ENCODE measurements around the gene MGAM2. TPM values are rescaled to one million over a fixed set of nuclear protein-coding genes. Genes with fewer than 3 reads are reported as not detected.

Gene MGAM2
- total RNA-seq, 6 experiments from 2014 or later: not detected

DNA sequence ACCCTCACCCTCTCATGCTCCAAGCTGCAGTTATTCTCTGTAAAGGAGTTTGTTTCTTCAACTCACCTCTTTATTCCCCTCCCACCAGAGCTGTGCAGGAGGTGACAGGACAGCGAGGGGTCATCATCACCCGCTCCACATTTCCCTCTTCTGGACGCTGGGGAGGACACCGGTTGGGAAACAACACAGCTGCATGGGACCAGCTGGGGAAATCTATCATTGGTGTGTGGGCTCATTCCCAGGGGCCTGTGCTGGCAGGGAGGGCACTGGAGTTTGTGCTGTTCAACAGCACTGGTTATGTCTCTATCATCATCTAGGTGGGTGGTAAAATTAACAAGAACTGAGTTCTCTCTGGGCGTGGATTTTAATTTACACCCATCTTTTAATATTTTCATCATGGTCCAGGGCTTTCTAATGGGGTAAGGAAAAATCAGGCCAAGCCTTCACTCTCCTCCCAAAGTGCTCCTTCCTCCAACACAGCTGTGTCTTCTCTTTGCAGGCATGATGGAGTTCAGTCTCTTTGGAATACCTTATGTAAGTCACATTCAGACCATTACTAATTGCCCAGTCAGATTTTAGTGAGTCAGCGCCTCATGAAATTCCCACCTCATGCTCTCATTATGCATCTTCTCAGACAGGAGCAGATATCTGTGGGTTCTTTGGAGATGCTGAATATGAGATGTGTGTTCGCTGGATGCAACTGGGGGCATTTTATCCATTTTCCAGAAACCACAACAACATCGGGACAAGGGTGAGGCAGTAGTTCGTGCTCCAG, 84.7 kb downstream of the MGAM2 start:
- Mint-ChIP-seq H3K27ac (no peak overlapping the region), H3K36me3 (ENCODE audit: low read depth) (no peaks in the 10 kb centered on the region), H3K9me3 (peaks cover 53% of the 10 kb centered on the region), H3K4me1 (ENCODE audit: low read depth) (no peaks in the 10 kb centered on the region), H3K27me3 (ENCODE audit: insufficient read depth) (no peaks in the 10 kb centered on the region), H3K4me3 (no peak overlapping the region)
- TF ChIP-seq CTCF (IDR thresholded peaks at IDR 0.05): no peak
- no peak for DNase-seq

GRCh38 chr7:142200206-142200605, 88.7 kb downstream of the MGAM2 start:
- H3K27ac Mint-ChIP-seq: no peak overlapping the region
- no peak overlapping the region for H3K4me3 Mint-ChIP-seq
- H3K4me1 Mint-ChIP-seq (ENCODE audit: low read depth): no peaks in the 10 kb centered on the region
- H3K36me3 Mint-ChIP-seq (ENCODE audit: low read depth): no peaks in the 10 kb centered on the region
- no peak for TF ChIP-seq CTCF (IDR thresholded peaks at IDR 0.05)
- no peaks in the 10 kb centered on the region for H3K27me3 Mint-ChIP-seq (ENCODE audit: insufficient read depth)
- peaks cover 34% of the 10 kb centered on the region for H3K9me3 Mint-ChIP-seq
- DNase-seq: no peak

GRCh38 chr7:142228537-142229104, 117.1 kb downstream of the MGAM2 start:
- no peaks in the 10 kb centered on the region for H3K4me1 Mint-ChIP-seq (ENCODE audit: low read depth)
- no peak overlapping the region for H3K4me3 Mint-ChIP-seq
- peaks cover 49% of the 10 kb centered on the region for H3K9me3 Mint-ChIP-seq
- no peak overlapping the region for H3K27ac Mint-ChIP-seq
- no peaks in the 10 kb centered on the region for H3K36me3 Mint-ChIP-seq (ENCODE audit: low read depth)
- no peak for DNase-seq
- H3K27me3 Mint-ChIP-seq (ENCODE audit: insufficient read depth): no peaks in the 10 kb centered on the region; the same call in 1 of the 2 replicates
- TF ChIP-seq CTCF (IDR thresholded peaks at IDR 0.05): no peak

DNA sequence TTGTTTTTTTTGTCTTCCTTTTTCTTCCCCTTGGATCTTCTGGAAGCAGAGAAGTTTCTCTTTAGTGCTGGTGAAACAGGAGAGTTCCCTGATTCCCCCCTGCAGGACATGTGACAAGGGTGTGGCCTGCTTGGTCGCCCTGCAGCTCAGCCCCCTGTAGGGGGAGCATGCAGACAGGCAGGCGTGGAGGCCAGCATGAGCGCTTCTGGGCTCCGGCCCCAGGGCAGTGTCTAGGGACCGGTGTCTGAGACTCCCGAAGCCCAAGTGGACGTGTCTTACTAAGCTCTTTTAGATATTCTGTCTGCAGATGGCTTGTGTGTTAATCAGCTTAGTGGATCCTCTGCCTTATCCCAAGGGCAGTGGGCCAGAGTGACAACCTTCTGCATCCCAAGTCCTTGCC, 120.2 kb downstream of the MGAM2 start:
- DNase-seq: no peak
- no peak overlapping the region for H3K27ac Mint-ChIP-seq
- no peak for TF ChIP-seq CTCF (IDR thresholded peaks at IDR 0.05)
- H3K4me1 Mint-ChIP-seq (ENCODE audit: low read depth): no peaks in the 10 kb centered on the region
- peaks cover 43% of the 10 kb centered on the region for H3K9me3 Mint-ChIP-seq
- no peak overlapping the region for H3K4me3 Mint-ChIP-seq
- no peaks in the 10 kb centered on the region for H3K36me3 Mint-ChIP-seq (ENCODE audit: low read depth)
- no peaks in the 10 kb centered on the region; the same call in 1 of the 2 replicates for H3K27me3 Mint-ChIP-seq (ENCODE audit: insufficient read depth)

- no peak for TF ChIP-seq CTCF (IDR thresholded peaks at IDR 0.05)
- no peak overlapping the region for H3K4me3 Mint-ChIP-seq
- no peak for DNase-seq
- H3K4me1 Mint-ChIP-seq (ENCODE audit: low read depth): no peaks in the 10 kb centered on the region
- no peak overlapping the region for H3K27ac Mint-ChIP-seq
- peaks cover 26% of the 10 kb centered on the region for H3K9me3 Mint-ChIP-seq
- H3K36me3 Mint-ChIP-seq (ENCODE audit: low read depth): no peaks in the 10 kb centered on the region; the same call in 1 of the 2 replicates
- no peaks in the 10 kb centered on the region for H3K27me3 Mint-ChIP-seq (ENCODE audit: insufficient read depth)
These were observed 129.0 kb downstream of the MGAM2 start for GRCh38 chr7:142240546-142240945.
